ENCODE measurements around the gene CLEC9A. TPM values are rescaled to one million over a fixed set of nuclear protein-coding genes. Genes with fewer than 3 reads are reported as not detected.

The CLEC9A gene
- total RNA-seq, 1 donor from 2014 or later = not detected

GRCh38 chr12:10113075-10113474 lies 82.6 kb downstream of the CLEC9A start:
- no peak overlapping the region for H3K27ac ChIP-seq (ENCODE audit: low read depth, low read length)
- no peaks in the 10 kb centered on the region for H3K27me3 ChIP-seq (ENCODE audit: insufficient read depth, low read length)
- H3K27ac Mint-ChIP-seq (ENCODE audit: unreplicated experiment) = no peak overlapping the region
- no peak overlapping the region for H3K4me3 ChIP-seq (ENCODE audit: insufficient read depth, low read depth, low read length)
- no peak for DNase-seq (ENCODE audit: low read depth)
- H3K79me2 ChIP-seq (ENCODE audit: insufficient read depth, low read length) = no peaks in the 10 kb centered on the region
- H3K36me3 ChIP-seq (ENCODE audit: insufficient read depth, low read length) = no peaks in the 10 kb centered on the region
- no peaks in the 10 kb centered on the region for H4K20me1 ChIP-seq (ENCODE audit: insufficient read depth, low read length)
- TF ChIP-seq EZH2 (IDR thresholded peaks at IDR 0.05; ENCODE audit: insufficient read depth, low read length) = no peak
- TF ChIP-seq CTCF (IDR thresholded peaks at IDR 0.05; ENCODE audit: insufficient read depth, low read depth, low read length) = no peak
- H3K9ac ChIP-seq (ENCODE audit: low read length) = no peak overlapping the region
- no peak overlapping the region for H3K4me2 ChIP-seq (ENCODE audit: low read length)
- no peaks in the 10 kb centered on the region for H3K27me3 Mint-ChIP-seq (ENCODE audit: low read depth, unreplicated experiment)
- no peak overlapping the region for H3K4me3 Mint-ChIP-seq (ENCODE audit: unreplicated experiment)
- no peaks in the 10 kb centered on the region for H3K4me1 ChIP-seq (ENCODE audit: insufficient read depth, low read length)
- FAIRE-seq = no peak
- H3K9me3 ChIP-seq (ENCODE audit: insufficient read depth, low read depth, low read length) = no peaks in the 10 kb centered on the region
- no peaks in the 10 kb centered on the region for H3K4me1 Mint-ChIP-seq (ENCODE audit: low read depth, unreplicated experiment)
- H3K9me3 Mint-ChIP-seq (ENCODE audit: unreplicated experiment) = peaks cover 2% of the 10 kb centered on the region
- H3K36me3 Mint-ChIP-seq (ENCODE audit: low read depth, unreplicated experiment) = no peaks in the 10 kb centered on the region
- H2AFZ ChIP-seq (ENCODE audit: low read depth, low read length) = no peak overlapping the region

GRCh38 chr12:10113920-10114319 lies 83.4 kb downstream of the CLEC9A start:
- H3K4me3 Mint-ChIP-seq (ENCODE audit: unreplicated experiment) = no peak overlapping the region
- no peak overlapping the region for H3K4me2 ChIP-seq (ENCODE audit: low read length)
- H3K9ac ChIP-seq (ENCODE audit: low read length) = no peak overlapping the region
- peaks cover 2% of the 10 kb centered on the region for H3K9me3 Mint-ChIP-seq (ENCODE audit: unreplicated experiment)
- H2AFZ ChIP-seq (ENCODE audit: low read depth, low read length) = no peak overlapping the region
- TF ChIP-seq CTCF (IDR thresholded peaks at IDR 0.05; ENCODE audit: insufficient read depth, low read depth, low read length) (no peak), EZH2 (IDR thresholded peaks at IDR 0.05; ENCODE audit: insufficient read depth, low read length) (no peak)
- no peaks in the 10 kb centered on the region for H3K27me3 Mint-ChIP-seq (ENCODE audit: low read depth, unreplicated experiment)
- H3K36me3 Mint-ChIP-seq (ENCODE audit: low read depth, unreplicated experiment) = no peaks in the 10 kb centered on the region
- H3K4me3 ChIP-seq (ENCODE audit: insufficient read depth, low read depth, low read length) = no peak overlapping the region
- no peaks in the 10 kb centered on the region for H3K9me3 ChIP-seq (ENCODE audit: insufficient read depth, low read depth, low read length)
- H3K36me3 ChIP-seq (ENCODE audit: insufficient read depth, low read length) = no peaks in the 10 kb centered on the region
- H4K20me1 ChIP-seq (ENCODE audit: insufficient read depth, low read length) = no peaks in the 10 kb centered on the region
- no peaks in the 10 kb centered on the region for H3K4me1 ChIP-seq (ENCODE audit: insufficient read depth, low read length)
- no peak overlapping the region for H3K27ac Mint-ChIP-seq (ENCODE audit: unreplicated experiment)
- H3K4me1 Mint-ChIP-seq (ENCODE audit: low read depth, unreplicated experiment) = no peaks in the 10 kb centered on the region
- H3K27ac ChIP-seq (ENCODE audit: low read depth, low read length) = no peak overlapping the region
- no peak for DNase-seq (ENCODE audit: low read depth)
- H3K27me3 ChIP-seq (ENCODE audit: insufficient read depth, low read length) = no peaks in the 10 kb centered on the region
- FAIRE-seq = no peak
- no peaks in the 10 kb centered on the region for H3K79me2 ChIP-seq (ENCODE audit: insufficient read depth, low read length)

GRCh38 chr12:10115311-10115710 lies 84.8 kb downstream of the CLEC9A start:
- no peaks in the 10 kb centered on the region for H3K27me3 Mint-ChIP-seq (ENCODE audit: low read depth, unreplicated experiment)
- no peaks in the 10 kb centered on the region for H3K36me3 ChIP-seq (ENCODE audit: insufficient read depth, low read length)
- H3K27me3 ChIP-seq (ENCODE audit: insufficient read depth, low read length) = no peaks in the 10 kb centered on the region
- H3K27ac Mint-ChIP-seq (ENCODE audit: unreplicated experiment) = no peak overlapping the region
- H3K9me3 Mint-ChIP-seq (ENCODE audit: unreplicated experiment) = peaks cover 2% of the 10 kb centered on the region
- no peak overlapping the region for H3K27ac ChIP-seq (ENCODE audit: low read depth, low read length)
- no peaks in the 10 kb centered on the region for H4K20me1 ChIP-seq (ENCODE audit: insufficient read depth, low read length)
- FAIRE-seq (no peak), DNase-seq (ENCODE audit: low read depth) (no peak)
- no peaks in the 10 kb centered on the region for H3K4me1 ChIP-seq (ENCODE audit: insufficient read depth, low read length)
- H3K4me1 Mint-ChIP-seq (ENCODE audit: low read depth, unreplicated experiment) = no peaks in the 10 kb centered on the region
- no peaks in the 10 kb centered on the region for H3K9me3 ChIP-seq (ENCODE audit: insufficient read depth, low read depth, low read length)
- no peak overlapping the region for H2AFZ ChIP-seq (ENCODE audit: low read depth, low read length)
- H3K79me2 ChIP-seq (ENCODE audit: insufficient read depth, low read length) = no peaks in the 10 kb centered on the region
- no peak overlapping the region for H3K4me3 Mint-ChIP-seq (ENCODE audit: unreplicated experiment)
- no peak overlapping the region for H3K9ac ChIP-seq (ENCODE audit: low read length)
- no peak for TF ChIP-seq EZH2 (IDR thresholded peaks at IDR 0.05; ENCODE audit: insufficient read depth, low read length)
- no peak for TF ChIP-seq CTCF (IDR thresholded peaks at IDR 0.05; ENCODE audit: insufficient read depth, low read depth, low read length)
- H3K4me2 ChIP-seq (ENCODE audit: low read length) = no peak overlapping the region
- no peaks in the 10 kb centered on the region for H3K36me3 Mint-ChIP-seq (ENCODE audit: low read depth, unreplicated experiment)
- H3K4me3 ChIP-seq (ENCODE audit: insufficient read depth, low read depth, low read length) = no peak overlapping the region

Other genes starting within 250 kb of the CLEC9A start
- not detected in 2 replicates for gene KLRF1, start 203.2 kb upstream of the CLEC9A start, total RNA-seq
- gene CLEC2B, start 161.3 kb upstream of the CLEC9A start, total RNA-seq = not detected in 2 replicates
- not detected in 2 replicates for gene KLRF2, start 149.2 kb upstream of the CLEC9A start, total RNA-seq
- 0.84 and 2.0 TPM in 2 replicates for gene CLEC2A, start 98.3 kb upstream of the CLEC9A start, total RNA-seq
- gene CLEC12A, start 59.3 kb upstream of the CLEC9A start, total RNA-seq = not detected in 2 replicates
- gene CLEC1B, start 31.6 kb upstream of the CLEC9A start, total RNA-seq = not detected in 2 replicates
- gene CLEC12B, start 20.1 kb upstream of the CLEC9A start, total RNA-seq = 0.14 TPM in 1 of 2 replicates, not detected in the other
- not detected in 2 replicates for gene CLEC1A, start 68.3 kb downstream of the CLEC9A start, total RNA-seq
- 1.1 and 1.4 TPM in 2 replicates for gene CLEC7A, start 99.5 kb downstream of the CLEC9A start, total RNA-seq
- gene OLR1, start 141.4 kb downstream of the CLEC9A start, total RNA-seq = 0.96 and 0.98 TPM in 2 replicates
- 0.45 TPM in 1 of 2 replicates, not detected in the other for gene TMEM52B, start 148.3 kb downstream of the CLEC9A start, total RNA-seq
- gene GABARAPL1, start 182.2 kb downstream of the CLEC9A start, total RNA-seq = 108 and 119 TPM in 2 replicates

Measured in astrocyte (in vitro differentiated cells and primary cell).